Keratinocyte (primary cell): Measurements from ENCODE around the gene ABCB9. TPM values are rescaled to one million over a fixed set of nuclear protein-coding genes. Genes with fewer than 3 reads are reported as not detected.

Source experiments
- DNase-seq: peaks from one replicate; pipeline ENCODE4 v3.0.0-alpha.2; 2011; ENCODE audit warnings: low read depth, missing footprints, low spot score
- FAIRE-seq: peaks from 2 replicates; lab custom pipeline; 2011; peaks lifted over from hg19 to GRCh38; lab: Jason Lieb, UNC
- H2AFZ ChIP-seq: 2 replicates; pipeline ENCODE4 v1.6.0; 2012; ENCODE audit warnings: low read length, control low read depth, inconsistent platforms; ENCODE audit not compliant: control insufficient read depth
- H3K27ac ChIP-seq: 2 replicates; pipeline ENCODE4 v1.5.1; 2011; ENCODE audit warnings: low read length; ENCODE audit not compliant: control insufficient read depth, insufficient read depth
- H3K27me3 ChIP-seq: 3 replicates; pipeline ENCODE4 v1.6.0; 2011; ENCODE audit warnings: low read length; ENCODE audit not compliant: control insufficient read depth, insufficient read depth; ENCODE audit errors: extremely low read depth
- H3K36me3 ChIP-seq, 2 experiments: 2 replicates in 1 of 2; 3 replicates in 1 of 2; pipeline ENCODE4 v1.5.1; 2011; ENCODE audit warnings: low read length in 2 of 2, mild to moderate bottlenecking in 1 of 2; ENCODE audit not compliant: control insufficient read depth in 2 of 2, insufficient read depth in 2 of 2; ENCODE audit errors: extremely low read depth in 1 of 2
- H3K4me1 ChIP-seq: 3 replicates; pipeline ENCODE4 v1.5.1; 2011; ENCODE audit warnings: low read length; ENCODE audit not compliant: control insufficient read depth, insufficient read depth; ENCODE audit errors: extremely low read depth
- H3K4me2 ChIP-seq: 3 replicates; pipeline ENCODE4 v1.6.0; 2011; ENCODE audit warnings: low read depth, low read length; ENCODE audit not compliant: control insufficient read depth, insufficient read depth; ENCODE audit errors: extremely low read depth
- H3K4me3 ChIP-seq, 3 experiments: fragments of 200-600 bp in 1 of 3; sonication (generic) in 1 of 3; 2 replicates in 2 of 3; 3 replicates in 1 of 3; pipeline ENCODE4 v1.5.1; 2011 to 2016; ENCODE audit warnings: low read length in 3 of 3, mild to moderate bottlenecking in 3 of 3, control low read depth in 2 of 3, inconsistent platforms in 1 of 3, low read depth in 1 of 3, mixed read lengths in 1 of 3, mixed run types in 1 of 3, moderate library complexity in 1 of 3; ENCODE audit not compliant: control insufficient read depth in 2 of 3, insufficient read depth in 2 of 3; ENCODE audit errors: extremely low read depth in 1 of 3
- H3K79me2 ChIP-seq: 2 replicates; pipeline ENCODE4 v1.6.0; 2012; ENCODE audit warnings: low read length; ENCODE audit not compliant: control insufficient read depth, insufficient read depth
- H3K9ac ChIP-seq: 3 replicates; pipeline ENCODE4 v1.6.0; 2011; ENCODE audit warnings: low read length; ENCODE audit not compliant: control insufficient read depth, insufficient read depth; ENCODE audit errors: extremely low read depth
- H3K9me1 ChIP-seq: 3 replicates; pipeline ENCODE4 v1.6.0; 2011; ENCODE audit warnings: low read length; ENCODE audit not compliant: control insufficient read depth, insufficient read depth; ENCODE audit errors: extremely low read depth
- H3K9me3 ChIP-seq: 2 replicates; pipeline ENCODE4 v1.5.1; 2012; ENCODE audit warnings: low read depth, low read length; ENCODE audit not compliant: control insufficient read depth
- H4K20me1 ChIP-seq: 3 replicates; pipeline ENCODE4 v1.6.0; 2011; ENCODE audit warnings: low read length; ENCODE audit not compliant: control insufficient read depth, insufficient read depth; ENCODE audit errors: extremely low read depth
- CTCF ChIP-seq, 3 experiments: IDR thresholded peaks in 1 of 3; conservative IDR thresholded peaks in 1 of 3; optimal IDR thresholded peaks in 1 of 3; 2 replicates in 2 of 3; 3 replicates in 1 of 3; pipeline versions ENCODE3 to v1.5.1; 2011; ENCODE audit warnings: low read length in 3 of 3, mild to moderate bottlenecking in 3 of 3, moderate library complexity in 2 of 3, control low read depth in 1 of 3, inconsistent platforms in 1 of 3; ENCODE audit not compliant: insufficient read depth in 2 of 3; ENCODE audit errors: extremely low read depth in 1 of 3
- EZH2 ChIP-seq: IDR thresholded peaks from one replicate; pipeline ENCODE4 v1.6.1; 2012; ENCODE audit warnings: inconsistent platforms, mild to moderate bottlenecking, low read length, moderate library complexity
- dilution Hi-C: fragments of 300-500 bp; cut with MboI; formaldehyde crosslinking; loops from one replicate; pipeline ENCODE4 v1.7.0; 2020; ENCODE audit warnings: low sequenced_read_pairs; ENCODE audit not compliant: extremely low pct_ligation_motif_present
- polyA plus RNA-seq, 5 experiments: library from polyadenylated mRNA; depleted of rRNA in 3 of 5; stranded (reverse) in 3 of 5; stranded (forward) in 1 of 5; unstranded in 1 of 5; fragments of >200 nt; gene quantifications; 1 replicate in 1 of 5; 2 replicates in 3 of 5; 3 replicates in 1 of 5; pipeline versions ENCODE4 v1.2.1 to v1.2.3, GENCODE V29; 2011 to 2012; ENCODE audit warnings: missing spikeins in 2 of 5, low read depth in 1 of 5, low replicate concordance in 1 of 5

The ABCB9 gene
- polyA plus RNA-seq, 1 donor (not counting 4 experiments of a cell fraction or from before 2014, with no cell fraction given), result 4.0 TPM

GRCh38 chr12:122886851-122887818 lies 79.1 kb downstream of the ABCB9 start:
- TF ChIP-seq CTCF (optimal IDR thresholded peaks at IDR 0.05 in 1 of 3, IDR thresholded peaks at IDR 0.05 in 1 of 3, conservative IDR thresholded peaks at IDR 0.05 in 1 of 3; ENCODE audit: extremely low read depth in 1 of 3, insufficient read depth in 2 of 3, low read length in 3 of 3) (no peak), EZH2 (no peak)
- H3K4me2 ChIP-seq, result peak overlapping the region; percentile 95
- peaks cover 2% of the 10 kb centered on the region for H3K9me1 ChIP-seq
- dilution Hi-C loops, result no loop called here
- peaks cover 1 to 4% of the 10 kb centered on the region in 2 experiments for H3K36me3 ChIP-seq
- no peak overlapping the region for H2AFZ ChIP-seq
- no peaks in the 10 kb centered on the region for H3K9me3 ChIP-seq
- FAIRE-seq (peak; percentile 63), DNase-seq (no peak)
- peaks cover 4% of the 10 kb centered on the region for H4K20me1 ChIP-seq
- peaks cover 68% of the 10 kb centered on the region for H3K4me1 ChIP-seq
- H3K27me3 ChIP-seq, result no peaks in the 10 kb centered on the region
- peaks cover 83% of the 10 kb centered on the region for H3K79me2 ChIP-seq
- peak overlapping the region; percentile 97 for H3K9ac ChIP-seq
- H3K27ac ChIP-seq, result peak overlapping the region; percentile 99
- H3K4me3 ChIP-seq, result peak overlapping the region; percentile 30 to 74 (median 59)

- Histone ChIP-seq H3K9ac (peak overlapping the region; percentile 97), H3K4me2 (peak overlapping the region; percentile 95), H3K9me3 (no peaks in the 10 kb centered on the region), H3K79me2 (peaks cover 83% of the 10 kb centered on the region), H3K4me1 (peaks cover 58% of the 10 kb centered on the region), H3K9me1 (peaks cover 2% of the 10 kb centered on the region), H4K20me1 (peaks cover 4% of the 10 kb centered on the region), H2AFZ (no peak overlapping the region), H3K27ac (peak overlapping the region; percentile 99), H3K36me3 (peaks cover 1 to 4% of the 10 kb centered on the region in 2 experiments), H3K4me3 (no peak overlapping the region), H3K27me3 (no peaks in the 10 kb centered on the region)
- dilution Hi-C loops, result no loop called here
- FAIRE-seq (no peak), DNase-seq (no peak)
- TF ChIP-seq EZH2 (no peak), CTCF (optimal IDR thresholded peaks at IDR 0.05 in 1 of 3, IDR thresholded peaks at IDR 0.05 in 1 of 3, conservative IDR thresholded peaks at IDR 0.05 in 1 of 3; ENCODE audit: extremely low read depth in 1 of 3, insufficient read depth in 2 of 3, low read length in 3 of 3) (no peak)
Observed at GRCh38 chr12:122886161-122886560, 80.1 kb downstream of the ABCB9 start.
